Keratinocyte (primary cell): Measurements from ENCODE around the gene TOPORS. TPM values are rescaled to one million over a fixed set of nuclear protein-coding genes. Genes with fewer than 3 reads are reported as not detected.
A peak's percentile ranks its signal among the peaks of the same experiment; 100 is the strongest.

Experiments used
- DNase-seq: peaks from one replicate; pipeline ENCODE4 v3.0.0-alpha.2; 2011; ENCODE audit warnings: low read depth, missing footprints, low spot score
- FAIRE-seq: peaks from 2 replicates; lab custom pipeline; 2011; peaks lifted over from hg19 to GRCh38; lab: Jason Lieb, UNC
- H2AFZ ChIP-seq: 2 replicates; pipeline ENCODE4 v1.6.0; 2012; ENCODE audit warnings: low read length, control low read depth, inconsistent platforms; ENCODE audit not compliant: control insufficient read depth
- H3K27ac ChIP-seq: 2 replicates; pipeline ENCODE4 v1.5.1; 2011; ENCODE audit warnings: low read length; ENCODE audit not compliant: control insufficient read depth, insufficient read depth
- H3K27me3 ChIP-seq: 3 replicates; pipeline ENCODE4 v1.6.0; 2011; ENCODE audit warnings: low read length; ENCODE audit not compliant: control insufficient read depth, insufficient read depth; ENCODE audit errors: extremely low read depth
- H3K36me3 ChIP-seq, 2 experiments: 2 replicates in 1 of 2; 3 replicates in 1 of 2; pipeline ENCODE4 v1.5.1; 2011; ENCODE audit warnings: low read length in 2 of 2, mild to moderate bottlenecking in 1 of 2; ENCODE audit not compliant: control insufficient read depth in 2 of 2, insufficient read depth in 2 of 2; ENCODE audit errors: extremely low read depth in 1 of 2
- H3K4me1 ChIP-seq: 3 replicates; pipeline ENCODE4 v1.5.1; 2011; ENCODE audit warnings: low read length; ENCODE audit not compliant: control insufficient read depth, insufficient read depth; ENCODE audit errors: extremely low read depth
- H3K4me2 ChIP-seq: 3 replicates; pipeline ENCODE4 v1.6.0; 2011; ENCODE audit warnings: low read depth, low read length; ENCODE audit not compliant: control insufficient read depth, insufficient read depth; ENCODE audit errors: extremely low read depth
- H3K4me3 ChIP-seq, 3 experiments: fragments of 200-600 bp in 1 of 3; sonication (generic) in 1 of 3; 2 replicates in 2 of 3; 3 replicates in 1 of 3; pipeline ENCODE4 v1.5.1; 2011 to 2016; ENCODE audit warnings: low read length in 3 of 3, mild to moderate bottlenecking in 3 of 3, control low read depth in 2 of 3, inconsistent platforms in 1 of 3, low read depth in 1 of 3, mixed read lengths in 1 of 3, mixed run types in 1 of 3, moderate library complexity in 1 of 3; ENCODE audit not compliant: control insufficient read depth in 2 of 3, insufficient read depth in 2 of 3; ENCODE audit errors: extremely low read depth in 1 of 3
- H3K79me2 ChIP-seq: 2 replicates; pipeline ENCODE4 v1.6.0; 2012; ENCODE audit warnings: low read length; ENCODE audit not compliant: control insufficient read depth, insufficient read depth
- H3K9ac ChIP-seq: 3 replicates; pipeline ENCODE4 v1.6.0; 2011; ENCODE audit warnings: low read length; ENCODE audit not compliant: control insufficient read depth, insufficient read depth; ENCODE audit errors: extremely low read depth
- H3K9me1 ChIP-seq: 3 replicates; pipeline ENCODE4 v1.6.0; 2011; ENCODE audit warnings: low read length; ENCODE audit not compliant: control insufficient read depth, insufficient read depth; ENCODE audit errors: extremely low read depth
- H3K9me3 ChIP-seq: 2 replicates; pipeline ENCODE4 v1.5.1; 2012; ENCODE audit warnings: low read depth, low read length; ENCODE audit not compliant: control insufficient read depth
- H4K20me1 ChIP-seq: 3 replicates; pipeline ENCODE4 v1.6.0; 2011; ENCODE audit warnings: low read length; ENCODE audit not compliant: control insufficient read depth, insufficient read depth; ENCODE audit errors: extremely low read depth
- EZH2 ChIP-seq: IDR thresholded peaks from one replicate; pipeline ENCODE4 v1.6.1; 2012; ENCODE audit warnings: inconsistent platforms, mild to moderate bottlenecking, low read length, moderate library complexity
- dilution Hi-C: fragments of 300-500 bp; cut with MboI; formaldehyde crosslinking; loops from one replicate; pipeline ENCODE4 v1.7.0; 2020; ENCODE audit warnings: low sequenced_read_pairs; ENCODE audit not compliant: extremely low pct_ligation_motif_present
- polyA plus RNA-seq, 5 experiments: library from polyadenylated mRNA; depleted of rRNA in 3 of 5; stranded (reverse) in 3 of 5; stranded (forward) in 1 of 5; unstranded in 1 of 5; fragments of >200 nt; gene quantifications; 1 replicate in 1 of 5; 2 replicates in 3 of 5; 3 replicates in 1 of 5; pipeline versions ENCODE4 v1.2.1 to v1.2.3, GENCODE V29; 2011 to 2012; ENCODE audit warnings: missing spikeins in 2 of 5, low read depth in 1 of 5, low replicate concordance in 1 of 5
- TF ChIP-seq, protein P1 (sequence below), 3 experiments: IDR thresholded peaks in 1 of 3; conservative IDR thresholded peaks in 1 of 3; optimal IDR thresholded peaks in 1 of 3; 2 replicates in 2 of 3; 3 replicates in 1 of 3; pipeline versions ENCODE3 to v1.5.1; 2011; ENCODE audit warnings: low read length in 3 of 3, mild to moderate bottlenecking in 3 of 3, moderate library complexity in 2 of 3, control low read depth in 1 of 3, inconsistent platforms in 1 of 3; ENCODE audit not compliant: insufficient read depth in 2 of 3; ENCODE audit errors: extremely low read depth in 1 of 3

Gene TOPORS
- polyA plus RNA-seq, 1 donor (not counting 4 experiments of a cell fraction or from before 2014, with no cell fraction given): 17.1 TPM

GRCh38 chr9:32516241-32516640, 36.1 kb downstream of the TOPORS start:
- peak overlapping the region in 1 of 3 experiments; percentile 44 for H3K4me3 ChIP-seq
- peaks cover 54% of the 10 kb centered on the region for H3K79me2 ChIP-seq
- dilution Hi-C loops: no loop called here
- peak overlapping the region; percentile 65 for H3K4me2 ChIP-seq
- DNase-seq (no peak), FAIRE-seq (no peak)
- H2AFZ ChIP-seq: peak overlapping the region; percentile 73
- no peaks in the 10 kb centered on the region for H4K20me1 ChIP-seq
- H3K36me3 ChIP-seq: peaks cover 0 to 1% of the 10 kb centered on the region in 2 experiments
- H3K9ac ChIP-seq: peak overlapping the region; percentile 64
- no peaks in the 10 kb centered on the region for H3K27me3 ChIP-seq
- H3K27ac ChIP-seq: peak overlapping the region; percentile 67
- no peak for TF ChIP-seq EZH2
- TF ChIP-seq, protein P1, sequence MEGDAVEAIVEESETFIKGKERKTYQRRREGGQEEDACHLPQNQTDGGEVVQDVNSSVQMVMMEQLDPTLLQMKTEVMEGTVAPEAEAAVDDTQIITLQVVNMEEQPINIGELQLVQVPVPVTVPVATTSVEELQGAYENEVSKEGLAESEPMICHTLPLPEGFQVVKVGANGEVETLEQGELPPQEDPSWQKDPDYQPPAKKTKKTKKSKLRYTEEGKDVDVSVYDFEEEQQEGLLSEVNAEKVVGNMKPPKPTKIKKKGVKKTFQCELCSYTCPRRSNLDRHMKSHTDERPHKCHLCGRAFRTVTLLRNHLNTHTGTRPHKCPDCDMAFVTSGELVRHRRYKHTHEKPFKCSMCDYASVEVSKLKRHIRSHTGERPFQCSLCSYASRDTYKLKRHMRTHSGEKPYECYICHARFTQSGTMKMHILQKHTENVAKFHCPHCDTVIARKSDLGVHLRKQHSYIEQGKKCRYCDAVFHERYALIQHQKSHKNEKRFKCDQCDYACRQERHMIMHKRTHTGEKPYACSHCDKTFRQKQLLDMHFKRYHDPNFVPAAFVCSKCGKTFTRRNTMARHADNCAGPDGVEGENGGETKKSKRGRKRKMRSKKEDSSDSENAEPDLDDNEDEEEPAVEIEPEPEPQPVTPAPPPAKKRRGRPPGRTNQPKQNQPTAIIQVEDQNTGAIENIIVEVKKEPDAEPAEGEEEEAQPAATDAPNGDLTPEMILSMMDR (optimal IDR thresholded peaks at IDR 0.05 in 1 of 3, IDR thresholded peaks at IDR 0.05 in 1 of 3, conservative IDR thresholded peaks at IDR 0.05 in 1 of 3; ENCODE audit: extremely low read depth in 1 of 3, insufficient read depth in 2 of 3, low read length in 3 of 3): no peak
- H3K9me3 ChIP-seq: peaks cover 4% of the 10 kb centered on the region
- H3K4me1 ChIP-seq: peaks cover 12% of the 10 kb centered on the region
- no peaks in the 10 kb centered on the region for H3K9me1 ChIP-seq

GRCh38 chr9:32508728-32509127, 43.7 kb downstream of the TOPORS start:
- Histone ChIP-seq H3K36me3 (no peaks in the 10 kb centered on the region), H4K20me1 (no peaks in the 10 kb centered on the region), H3K4me1 (no peaks in the 10 kb centered on the region), H3K9me3 (no peaks in the 10 kb centered on the region), H3K9ac (no peak overlapping the region), H3K9me1 (no peaks in the 10 kb centered on the region), H3K27ac (no peak overlapping the region), H3K4me3 (no peak overlapping the region), H3K79me2 (peaks cover 55% of the 10 kb centered on the region), H3K4me2 (no peak overlapping the region), H2AFZ (no peak overlapping the region), H3K27me3 (no peaks in the 10 kb centered on the region)
- TF ChIP-seq, protein P1 (optimal IDR thresholded peaks at IDR 0.05 in 1 of 3, IDR thresholded peaks at IDR 0.05 in 1 of 3, conservative IDR thresholded peaks at IDR 0.05 in 1 of 3; ENCODE audit: extremely low read depth in 1 of 3, insufficient read depth in 2 of 3, low read length in 3 of 3): no peak
- TF ChIP-seq EZH2: no peak
- DNase-seq (no peak), FAIRE-seq (no peak)
- dilution Hi-C loops: no loop called here
